ENCODE measurements around the gene TMEM141.
"Not testable (repeated sequence)": the region's sequence is repeated elsewhere in the genome, so short reads cannot be mapped to it uniquely, and the experiment has no call there.

TMEM141 gene

DNA sequence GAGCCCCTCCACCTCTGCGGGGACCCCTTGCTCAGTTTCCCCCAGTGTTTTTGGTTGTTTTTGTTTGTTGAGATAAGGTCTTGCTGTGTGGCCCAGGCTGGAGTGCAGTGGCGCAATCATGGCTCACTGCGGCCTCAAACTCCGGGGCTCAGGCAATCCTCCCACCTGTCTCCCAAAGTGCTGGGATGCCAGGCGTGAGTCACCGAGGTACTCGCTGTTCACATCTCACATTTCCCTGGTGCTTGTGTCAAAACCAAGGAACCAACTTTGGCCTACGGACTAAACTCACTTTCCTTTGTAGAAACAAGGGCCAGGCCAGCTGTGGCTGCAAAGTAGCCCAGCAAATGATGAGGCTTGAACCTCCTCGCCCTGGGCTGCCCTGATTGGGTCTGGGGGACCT lies 41.4 kb downstream of the TMEM141 start:
- no peak for TF ChIP-seq CTCF (IDR thresholded peaks at IDR 0.05; ENCODE audit: poor library complexity, severe bottlenecking)
- no peak overlapping the region for H3K4me3 ChIP-seq (ENCODE audit: severe bottlenecking)
- ATAC-seq (ENCODE audit: low read depth) (no peak), DNase-seq (ENCODE audit: low spot score) (no peak)
- no peak overlapping the region for H3K27ac ChIP-seq (ENCODE audit: poor library complexity, severe bottlenecking)
- no peaks in the 10 kb centered on the region for H3K4me1 ChIP-seq (ENCODE audit: insufficient read depth, poor library complexity, severe bottlenecking)
- H3K27me3 ChIP-seq (ENCODE audit: insufficient read depth, poor library complexity, severe bottlenecking), result no peaks in the 10 kb centered on the region
- H3K36me3 ChIP-seq (ENCODE audit: low read depth), result peaks cover 30% of the 10 kb centered on the region
- H3K9me3 ChIP-seq (ENCODE audit: severe bottlenecking), result no peaks in the 10 kb centered on the region

DNA sequence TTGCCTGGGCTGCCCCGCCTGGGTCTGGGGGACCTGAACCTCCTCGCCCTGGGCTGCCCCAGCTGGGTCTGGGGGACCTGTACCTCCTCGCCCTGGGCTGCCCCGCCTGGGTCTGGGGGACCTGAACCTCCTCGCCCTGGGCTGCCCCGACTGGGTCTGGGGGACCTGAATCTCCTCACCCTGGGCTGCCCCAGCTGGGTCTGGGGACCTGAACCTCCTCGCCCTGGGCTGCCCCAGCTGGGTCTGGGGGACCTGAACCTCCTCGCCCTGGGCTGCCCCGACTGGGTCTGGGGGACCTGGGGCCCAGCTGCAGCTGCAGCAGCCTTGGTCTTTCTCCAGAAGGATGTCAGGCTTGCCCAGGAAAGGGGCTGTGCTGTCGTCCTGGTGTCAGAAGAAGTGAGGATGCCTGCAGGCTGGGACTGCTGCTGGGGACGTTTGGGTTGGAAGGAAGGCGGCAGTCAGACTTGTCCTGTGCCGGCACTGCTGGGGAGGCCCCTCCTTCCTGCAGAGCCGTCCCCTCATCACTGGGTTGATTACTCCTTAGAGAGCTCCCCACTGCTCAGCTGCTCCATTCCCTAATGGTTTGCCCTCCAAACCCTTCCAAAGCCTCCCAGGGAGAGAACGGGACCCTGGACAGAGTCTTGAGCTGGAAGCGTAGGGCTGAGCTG lies 42.4 kb downstream of the TMEM141 start:
- not testable (repeated sequence) for H3K27ac ChIP-seq (ENCODE audit: poor library complexity, severe bottlenecking); ATAC-seq (ENCODE audit: low read depth)
- peaks cover 30% of the 10 kb centered on the region for H3K36me3 ChIP-seq (ENCODE audit: low read depth)

DNA sequence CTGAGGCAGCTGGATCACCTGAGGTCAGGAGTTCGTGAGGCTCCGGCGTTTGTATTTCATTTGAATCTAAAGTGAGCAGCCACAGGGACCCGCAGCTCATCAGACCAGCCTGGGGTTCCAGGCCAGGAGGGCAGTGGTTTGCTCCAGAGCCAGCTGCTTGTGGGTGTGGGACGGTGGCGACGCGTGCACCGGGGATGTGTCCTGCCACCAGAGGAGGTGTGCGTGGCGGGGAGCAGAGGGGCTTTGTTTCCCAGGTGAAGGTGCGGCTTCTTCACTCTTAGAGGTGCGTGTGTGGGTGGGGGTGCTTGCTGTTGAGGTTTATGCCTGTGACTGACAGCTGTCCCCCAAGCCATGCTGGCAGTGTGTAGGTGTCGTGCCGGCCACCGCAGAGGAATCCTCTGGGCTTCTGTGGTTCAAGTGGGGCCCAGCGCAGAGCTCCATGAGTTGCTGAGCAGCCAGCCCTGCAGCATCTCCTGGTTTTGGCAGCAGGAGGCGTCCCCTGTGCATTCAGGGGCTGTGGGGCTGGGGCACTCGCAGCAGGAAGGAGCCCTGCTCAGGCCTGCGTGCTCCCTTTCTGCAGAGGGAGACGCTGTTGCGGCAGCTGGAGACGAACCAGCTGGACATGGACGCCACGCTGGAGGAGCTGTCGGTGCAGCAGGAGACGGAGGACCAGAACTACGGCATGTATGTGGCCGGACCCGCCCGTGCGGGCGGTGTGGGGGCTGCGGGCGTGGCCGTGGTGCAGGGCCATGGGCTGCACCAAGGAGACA lies 44.2 kb downstream of the TMEM141 start:
- Histone ChIP-seq H3K4me3 (ENCODE audit: severe bottlenecking) (no peak overlapping the region), H3K4me1 (ENCODE audit: insufficient read depth, poor library complexity, severe bottlenecking) (no peaks in the 10 kb centered on the region), H3K36me3 (ENCODE audit: low read depth) (peaks cover 17% of the 10 kb centered on the region; the same call in 1 of the 2 replicates), H3K27ac (ENCODE audit: poor library complexity, severe bottlenecking) (no peak overlapping the region), H3K9me3 (ENCODE audit: severe bottlenecking) (no peaks in the 10 kb centered on the region), H3K27me3 (ENCODE audit: insufficient read depth, poor library complexity, severe bottlenecking) (no peaks in the 10 kb centered on the region)
- ATAC-seq (ENCODE audit: low read depth) (no peak), DNase-seq (ENCODE audit: low spot score) (no peak)
- no peak for TF ChIP-seq CTCF (IDR thresholded peaks at IDR 0.05; ENCODE audit: poor library complexity, severe bottlenecking)

More for the DNA sequence above, 42.4 kb downstream of the TMEM141 start:
- not testable (repeated sequence) for H3K4me3 ChIP-seq (ENCODE audit: severe bottlenecking); H3K9me3 ChIP-seq (ENCODE audit: severe bottlenecking); H3K27me3 ChIP-seq (ENCODE audit: insufficient read depth, poor library complexity, severe bottlenecking); H3K4me1 ChIP-seq (ENCODE audit: insufficient read depth, poor library complexity, severe bottlenecking); DNase-seq (ENCODE audit: low spot score)

- Histone ChIP-seq H3K4me1 (ENCODE audit: insufficient read depth, poor library complexity, severe bottlenecking) (no peaks in the 10 kb centered on the region), H3K4me3 (ENCODE audit: severe bottlenecking) (no peak overlapping the region), H3K36me3 (ENCODE audit: low read depth) (peaks cover 9% of the 10 kb centered on the region; the same call in 1 of the 2 replicates), H3K27me3 (ENCODE audit: insufficient read depth, poor library complexity, severe bottlenecking) (no peaks in the 10 kb centered on the region), H3K9me3 (ENCODE audit: severe bottlenecking) (no peaks in the 10 kb centered on the region), H3K27ac (ENCODE audit: poor library complexity, severe bottlenecking) (no peak overlapping the region)
- no peak for ATAC-seq (ENCODE audit: low read depth)
- no peak for DNase-seq (ENCODE audit: low spot score)
- no peak for TF ChIP-seq CTCF (IDR thresholded peaks at IDR 0.05; ENCODE audit: poor library complexity, severe bottlenecking)
Measured at GRCh38 chr9:136835932-136836904, 45.1 kb downstream of the TMEM141 start.

All from RWPE2 (cell line).